Cardiac fibroblast (primary cell): Measurements from ENCODE around the gene TNPO3.

ENCODE experiments used
- DNase-seq, 2 donors: peaks; one replicate each; pipeline versions ENCODE4 v3.0.0 to v3.0.0-alpha.2; 2010; ENCODE audit warnings: low read depth in 2 of 2
- H3K4me3 ChIP-seq, 2 donors: replicated peaks in 1 of 2; 1 replicate in 1 of 2; 2 replicates in 1 of 2; pipeline ENCODE4 v1.5.1; 2011; ENCODE audit warnings: low read depth in 2 of 2, low read length in 2 of 2, mild to moderate bottlenecking in 2 of 2, moderate library complexity in 1 of 2
- TF ChIP-seq, protein P1 (sequence below): IDR thresholded peaks from one replicate; pipeline ENCODE4 v1.5.1; 2011; ENCODE audit warnings: low read depth, mild to moderate bottlenecking, low read length, inconsistent platforms

Gene TNPO3

DNA sequence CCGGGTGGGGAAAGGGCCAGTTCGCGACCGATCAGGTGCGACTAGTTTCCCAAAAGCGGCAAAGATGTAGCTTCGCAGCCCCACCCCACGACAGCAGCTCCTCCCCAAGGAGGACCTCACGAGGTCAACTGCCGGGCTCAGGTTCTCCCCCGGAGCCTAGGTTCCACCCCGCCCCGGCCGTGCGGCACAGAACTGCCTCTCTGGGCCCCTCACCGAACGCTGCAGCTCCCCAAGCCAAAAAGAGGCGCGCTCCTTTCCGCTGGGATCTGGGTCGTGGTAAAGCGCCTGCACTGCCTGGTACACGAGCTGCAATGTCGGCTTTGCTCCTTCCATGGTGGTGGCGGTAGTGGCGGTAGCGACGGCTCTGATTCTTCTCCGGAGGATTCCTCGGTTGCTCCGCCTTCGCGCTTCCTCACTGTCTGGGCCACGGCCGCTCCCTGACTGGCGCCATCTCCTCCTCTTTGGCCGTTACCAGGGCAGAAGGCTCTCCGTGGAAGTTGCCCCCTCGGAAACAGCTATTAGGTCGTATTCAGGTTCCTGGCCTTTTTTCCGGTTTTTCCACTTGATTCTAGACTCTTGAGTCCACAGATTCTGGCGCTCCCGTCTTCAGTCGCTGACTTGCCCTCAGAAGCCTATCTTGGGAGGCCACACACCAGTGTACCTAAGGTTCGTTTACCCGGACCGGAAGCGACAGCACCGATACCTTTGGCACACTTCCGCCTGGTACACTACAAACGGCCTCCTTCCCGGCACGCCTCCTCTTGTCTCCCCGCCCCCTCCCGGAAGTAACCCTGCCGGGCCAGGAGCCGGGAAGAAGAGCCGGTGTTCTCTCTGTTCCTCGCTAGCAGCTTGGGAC lies at the start of gene TNPO3:
Gene TNPO3 (minus strand): TSS at position 674 of the 856 bp plus-strand sequence. CDS start 341 bp downstream, at position 333.
- TF ChIP-seq, protein P1, sequence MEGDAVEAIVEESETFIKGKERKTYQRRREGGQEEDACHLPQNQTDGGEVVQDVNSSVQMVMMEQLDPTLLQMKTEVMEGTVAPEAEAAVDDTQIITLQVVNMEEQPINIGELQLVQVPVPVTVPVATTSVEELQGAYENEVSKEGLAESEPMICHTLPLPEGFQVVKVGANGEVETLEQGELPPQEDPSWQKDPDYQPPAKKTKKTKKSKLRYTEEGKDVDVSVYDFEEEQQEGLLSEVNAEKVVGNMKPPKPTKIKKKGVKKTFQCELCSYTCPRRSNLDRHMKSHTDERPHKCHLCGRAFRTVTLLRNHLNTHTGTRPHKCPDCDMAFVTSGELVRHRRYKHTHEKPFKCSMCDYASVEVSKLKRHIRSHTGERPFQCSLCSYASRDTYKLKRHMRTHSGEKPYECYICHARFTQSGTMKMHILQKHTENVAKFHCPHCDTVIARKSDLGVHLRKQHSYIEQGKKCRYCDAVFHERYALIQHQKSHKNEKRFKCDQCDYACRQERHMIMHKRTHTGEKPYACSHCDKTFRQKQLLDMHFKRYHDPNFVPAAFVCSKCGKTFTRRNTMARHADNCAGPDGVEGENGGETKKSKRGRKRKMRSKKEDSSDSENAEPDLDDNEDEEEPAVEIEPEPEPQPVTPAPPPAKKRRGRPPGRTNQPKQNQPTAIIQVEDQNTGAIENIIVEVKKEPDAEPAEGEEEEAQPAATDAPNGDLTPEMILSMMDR: no peak
- DNase-seq: peak; percentile 93
- H3K4me3 ChIP-seq: peak within 1 kb of the TSS; percentile 85 to 99

DNA sequence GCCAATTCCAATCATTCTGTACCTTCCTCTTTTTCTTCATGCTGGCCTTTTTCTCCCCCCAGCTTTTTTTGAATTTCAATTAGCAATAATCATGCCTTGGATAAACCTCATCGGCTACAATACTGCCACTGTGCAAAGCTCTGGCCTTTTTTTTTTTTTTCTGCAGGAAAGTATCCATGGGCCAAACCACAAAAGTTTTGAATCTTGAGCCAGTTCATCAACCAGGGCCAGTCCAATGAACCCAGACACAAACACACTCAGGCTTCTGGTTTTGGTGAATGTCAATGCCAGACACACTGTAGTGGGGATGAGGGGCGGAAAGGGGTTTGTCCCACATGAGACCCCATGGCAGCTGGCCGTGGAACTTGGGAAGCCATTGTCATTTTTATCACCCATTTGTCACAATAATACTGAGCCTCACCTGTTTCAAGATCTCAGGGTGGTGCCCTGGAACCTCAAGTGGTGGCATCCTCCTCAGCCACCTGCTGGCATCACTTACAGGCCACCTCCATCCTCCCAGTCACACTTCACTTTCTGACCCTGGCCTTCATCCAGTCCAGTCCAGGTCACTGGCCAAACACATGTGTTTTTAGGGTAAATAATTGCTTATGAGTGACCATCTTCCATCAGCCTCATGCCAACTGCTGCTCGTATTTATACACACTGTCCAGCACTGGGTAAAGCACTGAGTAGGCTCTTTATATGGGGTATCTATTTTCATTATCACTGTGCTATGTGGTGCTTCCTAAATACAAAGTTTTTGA lies 48.8 kb upstream of the TNPO3 start:
- no peak for DNase-seq
- TF ChIP-seq, protein P1: no peak

DNA sequence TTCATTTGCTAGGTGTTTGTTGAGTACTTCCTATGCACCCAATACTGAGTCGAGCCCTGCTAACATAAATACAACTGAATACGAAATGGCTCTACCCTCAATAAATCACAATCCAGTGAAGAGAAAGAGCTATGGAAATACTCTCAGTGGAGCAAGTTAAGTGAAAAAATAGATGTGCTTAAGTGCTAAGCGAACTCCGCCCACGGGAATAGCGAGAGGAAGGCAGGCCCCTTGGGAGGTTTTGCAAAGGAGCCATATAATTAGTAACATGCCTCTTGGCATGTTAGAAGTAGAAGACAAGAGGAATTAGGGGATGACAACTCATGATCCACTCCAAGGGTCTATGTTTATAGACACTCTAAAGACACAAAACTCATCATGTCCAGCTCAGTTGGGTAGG lies 46.8 kb upstream of the TNPO3 start:
- no peak for DNase-seq
- TF ChIP-seq, protein P1: no peak
- no peak overlapping the region for H3K4me3 ChIP-seq

More for the DNA sequence above, 48.8 kb upstream of the TNPO3 start:
- no peak overlapping the region for H3K4me3 ChIP-seq

DNA sequence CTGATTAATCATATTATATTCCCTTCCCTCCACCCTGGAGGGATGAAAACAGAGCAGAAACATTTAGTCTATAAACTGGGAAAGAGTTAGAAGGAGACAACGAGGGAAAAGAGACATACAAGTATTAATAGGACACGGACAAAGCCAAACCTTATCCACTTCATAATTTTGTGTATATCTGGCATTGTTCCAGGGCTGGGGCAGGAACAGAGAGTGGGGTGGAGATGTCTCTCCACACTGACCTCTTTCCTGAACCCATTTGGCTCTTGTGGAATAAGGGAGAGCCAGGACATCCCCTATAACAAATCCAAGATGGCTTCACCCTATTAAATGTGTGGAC lies 45.9 kb upstream of the TNPO3 start:
- H3K4me3 ChIP-seq: no peak overlapping the region
- no peak for DNase-seq
- TF ChIP-seq, protein P1: no peak

DNA sequence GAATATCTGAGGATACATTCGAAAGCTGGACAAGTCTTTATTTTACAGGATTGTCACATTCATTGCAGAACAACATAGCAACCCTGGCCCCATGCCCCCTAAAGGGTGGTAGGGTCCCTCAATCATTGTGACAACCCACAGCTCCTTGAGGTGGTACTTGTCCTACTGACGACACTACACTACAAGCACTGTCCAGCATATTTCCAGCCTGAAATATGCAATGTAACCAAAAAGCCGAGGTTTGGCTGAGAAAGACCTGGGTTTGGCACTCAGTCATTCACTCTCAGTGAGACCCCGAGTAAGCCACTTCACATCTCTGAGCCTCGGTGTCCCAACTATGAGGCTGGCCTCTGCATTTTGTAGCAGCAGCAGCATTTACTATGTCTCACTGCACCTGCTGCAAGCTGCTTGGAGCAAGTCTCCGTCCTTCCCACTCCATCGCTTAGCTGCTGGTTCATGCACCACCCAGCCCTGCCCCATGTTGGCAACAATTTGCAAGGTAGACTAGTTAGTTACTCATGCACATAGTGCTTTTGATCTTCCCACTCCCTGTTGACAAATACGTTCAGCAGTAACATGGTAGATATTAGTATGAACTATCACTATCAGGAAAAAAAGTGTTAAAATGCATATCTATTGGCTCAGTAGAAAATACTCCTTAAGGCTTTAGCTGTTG lies 43.6 kb upstream of the TNPO3 start:
- TF ChIP-seq, protein P1: no peak
- H3K4me3 ChIP-seq: no peak overlapping the region
- no peak for DNase-seq

DNA sequence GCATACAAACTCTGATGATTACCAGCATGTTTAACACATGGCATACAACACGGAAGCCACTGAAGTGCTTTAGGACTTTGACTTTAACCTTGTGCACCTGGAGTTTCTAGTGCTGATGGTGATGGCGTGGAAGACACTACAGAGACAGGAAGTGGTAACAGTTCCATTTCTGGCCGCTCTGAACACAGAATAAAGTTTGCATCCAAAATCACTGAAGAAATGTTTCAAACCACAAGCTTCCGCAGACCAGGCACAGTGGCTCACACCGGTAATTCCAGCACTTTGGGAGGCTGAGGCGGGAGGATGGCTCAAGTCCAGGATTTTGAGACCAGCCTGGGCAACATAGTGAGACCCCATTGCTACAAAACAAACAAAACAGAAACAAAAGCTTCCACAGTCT lies 40.3 kb upstream of the TNPO3 start:
- no peak overlapping the region for H3K4me3 ChIP-seq
- no peak for DNase-seq
- TF ChIP-seq, protein P1: no peak
